Stomach (tissue), 9 donors: ENCODE data around the gene KRT37. TPM values are rescaled to one million over a fixed set of nuclear protein-coding genes. Genes with fewer than 3 reads are reported as not detected.

Experiments
- DNase-seq, 2 donors: peaks; one replicate each; pipeline versions ENCODE4 v3.0.0 to v3.0.0-alpha.2; 2013 to 2019
- H3K27ac ChIP-seq, 5 donors: fragments of 200-600 bp in 4 of 5; sonication (generic) in 4 of 5; one replicate each; pipeline ENCODE4 v1.5.1; 2013 to 2019; ENCODE audit warnings: mild to moderate bottlenecking in 1 of 5, moderate library complexity in 1 of 5
- H3K27me3 ChIP-seq, 3 donors: fragments of 200-600 bp; sonication (generic); one replicate each; pipeline ENCODE4 v1.5.1; 2017 to 2019; ENCODE audit warnings: mixed run types in 1 of 3
- H3K36me3 ChIP-seq, 4 donors: fragments of 200-600 bp; sonication (generic); 1 replicate in 3 of 4; 2 replicates in 1 of 4; pipeline ENCODE4 v1.5.1; 2016 to 2019
- H3K4me1 ChIP-seq, 4 donors: fragments of 200-600 bp; sonication (generic); one replicate each; pipeline ENCODE4 v1.5.1; 2016 to 2019
- H3K4me3 ChIP-seq, 4 donors: fragments of 200-600 bp; sonication (generic) in 3 of 4; one replicate each; pipeline ENCODE4 v1.5.1; 2016 to 2019; ENCODE audit warnings: mild to moderate bottlenecking in 1 of 4
- H3K9me3 ChIP-seq, 4 donors: fragments of 200-600 bp; sonication (generic); one replicate each; pipeline ENCODE4 v1.5.1; 2016 to 2019
- CTCF ChIP-seq, 7 experiments: fragments of 450-650 bp in 4 of 7; fragments of 200-600 bp in 3 of 7; sonication (generic) in 3 of 7; IDR thresholded peaks; one replicate each; pipeline ENCODE4 v1.5.1; 2016 to 2019; ENCODE audit warnings: antibody characterized with exemption in 7 of 7, control low read depth in 2 of 7, mild to moderate bottlenecking in 1 of 7
- EP300 ChIP-seq: sonication (generic); formaldehyde crosslinking; IDR thresholded peaks from one replicate; pipeline ENCODE4 v1.6.1; 2017; ENCODE audit warnings: antibody characterized with exemption
- POLR2A ChIP-seq, 4 donors: fragments of 450-650 bp; IDR thresholded peaks; one replicate each; pipeline ENCODE4 v1.6.1; 2016; ENCODE audit warnings: antibody characterized with exemption in 4 of 4, control low read depth in 2 of 4, mild to moderate bottlenecking in 1 of 4, moderate library complexity in 1 of 4
- POLR2AphosphoS5 ChIP-seq, 3 donors: sonication (generic); formaldehyde crosslinking; IDR thresholded peaks; one replicate each; pipeline ENCODE4 v1.6.1; 2016; ENCODE audit warnings: antibody characterized with exemption in 3 of 3
- WGBS, 5 donors: extraction: QIAGEN DNeasy Blood & Tissue Kit in 3 of 5; methylation state at CpG; one replicate each; pipeline versions ENCODE4 v1.1.5 to v1.1.7; 2013 to 2018; 5-methylcytosine and 5-hydroxymethylcytosine counted together
- intact Hi-C: fragments of 100-400 bp; cut with DNase I; formaldehyde crosslinking; loops from one replicate; pipeline ENCODE4 v1.15.1; 2023; ENCODE audit warnings: low total_unique reads
- polyA plus RNA-seq, 3 donors: library from polyadenylated mRNA; stranded (reverse); fragments of 200-250 nt; gene quantifications; one replicate each; pipeline ENCODE4 v1.2.3, GENCODE V29; 2013
- total RNA-seq, 5 donors: library from RNA; depleted of rRNA; stranded (reverse); fragments of >200 nt; gene quantifications; one replicate each; pipeline versions ENCODE4 v1.1.0 to v1.2.3, GENCODE V29; 2014 to 2016
- donor health status: healthy with polysubstance abuse.
- donor health status: Bipolar disorder and iron deficiency.
- donor health status: healthy.

The KRT37 gene
- total and polyA plus RNA-seq, 8 donors = not detected

GRCh38 chr17:41411072-41411840 is 13.1 kb downstream of the KRT37 start:
- 91 to 96% (median 95%) methylated on average over 20 of the region's 20 CpGs for WGBS, 5 donors
- H3K4me3 ChIP-seq = no peak overlapping the region
- no peak overlapping the region for H3K27ac ChIP-seq
- peaks cover 0 to 5% (median 2%) of the 10 kb centered on the region in 4 donors for H3K4me1 ChIP-seq
- no peak for TF ChIP-seq POLR2AphosphoS5 (IDR thresholded peaks at IDR 0.05)
- TF ChIP-seq EP300 = no peak
- H3K9me3 ChIP-seq = no peaks in the 10 kb centered on the region
- H3K36me3 ChIP-seq = no peaks in the 10 kb centered on the region
- no peaks in the 10 kb centered on the region for H3K27me3 ChIP-seq
- intact Hi-C loops = no loop called here
- no peak for DNase-seq

- Histone ChIP-seq H3K36me3 (no peaks in the 10 kb centered on the region), H3K9me3 (no peaks in the 10 kb centered on the region), H3K27ac (no peak overlapping the region), H3K4me1 (no peaks in the 10 kb centered on the region), H3K27me3 (no peaks in the 10 kb centered on the region), H3K4me3 (no peak overlapping the region)
- DNase-seq = no peak
- 92 to 95% (median 94%) methylated on average over 10 of the region's 10 CpGs for WGBS, 5 donors
- intact Hi-C loops = no loop called here
- TF ChIP-seq POLR2A (IDR thresholded peaks at IDR 0.05) (no peak), POLR2AphosphoS5 (IDR thresholded peaks at IDR 0.05) (no peak), EP300 (no peak), CTCF (IDR thresholded peaks at IDR 0.05) (no peak)
Observed at GRCh38 chr17:41407226-41407625, 17.2 kb downstream of the KRT37 start.

DNA sequence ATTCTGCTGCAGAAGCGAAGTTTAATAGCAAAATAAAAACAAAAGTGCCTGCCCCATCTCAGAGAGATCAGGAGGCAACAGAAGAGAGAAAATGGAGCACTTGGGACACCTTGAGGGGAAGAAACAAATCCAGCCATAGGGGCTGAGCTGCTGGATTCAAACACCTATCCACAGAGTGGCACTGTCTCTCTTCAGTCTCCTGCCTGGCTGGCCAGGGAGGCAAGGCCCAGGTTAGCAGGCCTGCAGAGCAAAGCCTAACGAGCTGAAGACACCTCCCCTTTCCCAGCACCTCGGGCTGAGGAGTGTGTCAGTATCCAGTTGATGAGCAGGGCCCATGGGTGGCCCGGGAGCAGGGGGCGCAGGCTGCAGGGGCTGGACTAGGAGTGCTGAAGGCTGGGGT is 18.2 kb downstream of the KRT37 start:
- DNase-seq = peak in 1 of 2 donors; percentile 47
- TF ChIP-seq EP300 (no peak), POLR2AphosphoS5 (IDR thresholded peaks at IDR 0.05) (no peak)
- H3K9me3 ChIP-seq = no peaks in the 10 kb centered on the region
- no peak overlapping the region for H3K27ac ChIP-seq
- intact Hi-C loops = no loop called here
- H3K4me1 ChIP-seq = no peaks in the 10 kb centered on the region
- H3K36me3 ChIP-seq = no peaks in the 10 kb centered on the region
- no peaks in the 10 kb centered on the region for H3K27me3 ChIP-seq
- 39 to 64% (median 49%) methylated on average over 5 of the region's 5 CpGs for WGBS, 5 donors
- no peak overlapping the region for H3K4me3 ChIP-seq

- TF ChIP-seq EP300 (no peak), CTCF (IDR thresholded peaks at IDR 0.05) (no peak), POLR2AphosphoS5 (IDR thresholded peaks at IDR 0.05) (no peak), POLR2A (IDR thresholded peaks at IDR 0.05) (no peak)
- no peak overlapping the region for H3K27ac ChIP-seq
- 47 to 75% (median 63%) methylated on average over 7 of the region's 7 CpGs for WGBS, 5 donors
Observed at GRCh38 chr17:41404024-41404671, 20.2 kb downstream of the KRT37 start.

DNA sequence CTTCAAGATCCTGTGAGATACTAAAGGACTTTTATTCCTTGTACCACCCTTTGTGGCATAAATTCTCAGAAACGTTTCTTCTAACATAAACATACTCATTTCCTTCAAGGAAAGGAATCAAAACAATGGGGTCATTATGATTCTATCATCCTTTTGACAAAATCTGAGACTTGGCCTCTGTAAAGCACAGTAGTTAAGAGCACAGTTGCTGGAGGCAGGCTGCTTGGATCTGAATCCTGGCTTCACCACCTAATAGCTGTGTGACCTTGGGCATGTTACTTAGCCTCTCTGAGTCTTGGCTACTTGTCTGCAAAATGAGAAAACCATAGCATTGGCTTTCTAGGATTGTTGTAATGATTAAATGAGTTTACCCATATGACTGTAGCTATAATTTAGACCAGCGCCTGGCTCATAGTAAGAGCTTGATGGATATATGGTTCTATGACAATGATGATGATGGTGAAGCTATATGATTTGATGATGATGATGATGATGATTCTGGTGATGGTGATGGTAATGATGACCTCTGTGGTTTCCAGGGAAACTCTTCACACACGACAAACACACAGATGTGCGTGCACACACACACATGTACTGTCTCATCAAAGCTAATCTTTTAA is 20.9 kb downstream of the KRT37 start:
- Histone ChIP-seq H3K27ac (no peak overlapping the region), H3K27me3 (peaks cover 0 to 9% (median 0%) of the 10 kb centered on the region in 3 donors), H3K4me1 (no peaks in the 10 kb centered on the region), H3K9me3 (no peaks in the 10 kb centered on the region), H3K4me3 (no peak overlapping the region), H3K36me3 (no peaks in the 10 kb centered on the region)
- TF ChIP-seq POLR2AphosphoS5 (IDR thresholded peaks at IDR 0.05) (no peak), CTCF (IDR thresholded peaks at IDR 0.05) (no peak), EP300 (no peak), POLR2A (IDR thresholded peaks at IDR 0.05) (no peak)
- DNase-seq = no peak
- WGBS, 5 donors = 63 to 71% (median 68%) methylated on average over 4 of the region's 4 CpGs
- intact Hi-C loops = no loop called here

More at GRCh38 chr17:41404024-41404671, 20.2 kb downstream of the KRT37 start:
- Histone ChIP-seq H3K27me3 (peaks cover 0 to 9% (median 0%) of the 10 kb centered on the region in 3 donors), H3K4me3 (no peak overlapping the region), H3K9me3 (no peaks in the 10 kb centered on the region), H3K36me3 (no peaks in the 10 kb centered on the region), H3K4me1 (no peaks in the 10 kb centered on the region)
- DNase-seq = peak in 1 of 2 donors; percentile 30
- intact Hi-C loops = no loop called here
